NT2/D1 (cell line): ENCODE data around the gene PFDN5.
"Not testable (repeated sequence)": the region's sequence is repeated elsewhere in the genome, so short reads cannot be mapped to it uniquely, and the experiment has no call there.

ENCODE experiments used
- DNase-seq: peaks from one replicate; pipeline ENCODE4 v3.0.0-alpha.2; 2011; ENCODE audit warnings: low read depth, low spot score
- H3K27me3 ChIP-seq: 2 replicates; pipeline ENCODE4 v1.6.0; 2011; ENCODE audit warnings: mild to moderate bottlenecking; ENCODE audit not compliant: insufficient read length, insufficient read depth
- H3K36me3 ChIP-seq: 2 replicates; pipeline ENCODE4 v1.6.1; 2011; ENCODE audit warnings: mild to moderate bottlenecking, low read length, mixed read lengths; ENCODE audit not compliant: insufficient read depth, insufficient read length
- H3K4me1 ChIP-seq: 2 replicates; pipeline ENCODE4 v1.5.1; 2011; ENCODE audit not compliant: insufficient read depth, insufficient read length
- H3K4me3 ChIP-seq: 2 replicates; pipeline ENCODE4 v1.5.1; 2011; ENCODE audit warnings: low read depth; ENCODE audit not compliant: insufficient read length
- H3K9ac ChIP-seq: 2 replicates; pipeline ENCODE4 v1.6.0; 2011; ENCODE audit warnings: low read depth; ENCODE audit not compliant: insufficient read length
- H3K9me3 ChIP-seq: 2 replicates; pipeline ENCODE4 v1.5.1; 2011; ENCODE audit warnings: mild to moderate bottlenecking, low read length; ENCODE audit not compliant: insufficient read depth
- SUZ12 ChIP-seq: IDR thresholded peaks from 2 replicates; pipeline ENCODE4 v1.6.1; 2011; ENCODE audit not compliant: insufficient read length, insufficient read depth; ENCODE audit errors: extremely low read depth
- YY1 ChIP-seq: IDR thresholded peaks from 2 replicates; pipeline ENCODE4 v1.6.1; 2011; ENCODE audit not compliant: insufficient read length, insufficient read depth
- ZNF274 ChIP-seq: IDR thresholded peaks from 2 replicates; pipeline ENCODE4 v1.6.1; 2011; ENCODE audit warnings: mild to moderate bottlenecking, low read depth, low read length

The PFDN5 gene

GRCh38 chr12:53330671-53331070 lies 35.3 kb downstream of the PFDN5 start:
- no peaks in the 10 kb centered on the region for H3K36me3 ChIP-seq

GRCh38 chr12:53332339-53332738 lies 37.0 kb downstream of the PFDN5 start:
- H3K9ac ChIP-seq, H3K36me3 ChIP-seq, H3K9me3 ChIP-seq, DNase-seq, H3K4me3 ChIP-seq: not testable (repeated sequence)
- Histone ChIP-seq H3K4me1 (peaks cover 22% of the 10 kb centered on the region), H3K27me3 (peaks cover 17% of the 10 kb centered on the region)

More at GRCh38 chr12:53330671-53331070, 35.3 kb downstream of the PFDN5 start:
- DNase-seq, result no peak
- TF ChIP-seq ZNF274, result no peak
- H3K4me1 ChIP-seq, result peaks cover 14% of the 10 kb centered on the region
- peaks cover 29% of the 10 kb centered on the region for H3K27me3 ChIP-seq
- H3K9me3 ChIP-seq, result no peaks in the 10 kb centered on the region
- H3K4me3 ChIP-seq, result no peak overlapping the region
- no peak overlapping the region for H3K9ac ChIP-seq

GRCh38 chr12:53332744-53333143 lies 37.4 kb downstream of the PFDN5 start:
- TF ChIP-seq SUZ12 (no peak), ZNF274 (no peak), YY1 (no peak)
- DNase-seq, result no peak
- H3K9me3 ChIP-seq, result no peaks in the 10 kb centered on the region
- H3K9ac ChIP-seq, result no peak overlapping the region
- H3K27me3 ChIP-seq, result peaks cover 13% of the 10 kb centered on the region
- H3K4me3 ChIP-seq, result no peak overlapping the region
- H3K36me3 ChIP-seq, result no peaks in the 10 kb centered on the region
- H3K4me1 ChIP-seq, result peaks cover 25% of the 10 kb centered on the region

GRCh38 chr12:53333289-53333688 lies 37.9 kb downstream of the PFDN5 start:
- Histone ChIP-seq H3K4me1 (peaks cover 24% of the 10 kb centered on the region), H3K36me3 (no peaks in the 10 kb centered on the region), H3K27me3 (peaks cover 8% of the 10 kb centered on the region), H3K4me3 (no peak overlapping the region), H3K9me3 (no peaks in the 10 kb centered on the region), H3K9ac (no peak overlapping the region)
- no peak for TF ChIP-seq ZNF274
- TF ChIP-seq SUZ12, result no peak
- TF ChIP-seq YY1, result no peak
- DNase-seq, result no peak

- H3K27me3 ChIP-seq, result peaks cover 5% of the 10 kb centered on the region
These were observed 38.5 kb downstream of the PFDN5 start for GRCh38 chr12:53333845-53334244.

GRCh38 chr12:53334822-53335221 lies 39.5 kb downstream of the PFDN5 start:
- Histone ChIP-seq H3K36me3 (no peaks in the 10 kb centered on the region), H3K4me3 (no peak overlapping the region), H3K9me3 (no peaks in the 10 kb centered on the region), H3K9ac (peak overlapping the region; percentile 22), H3K27me3 (peaks cover 5% of the 10 kb centered on the region), H3K4me1 (peaks cover 23% of the 10 kb centered on the region)
- TF ChIP-seq ZNF274, result no peak
- TF ChIP-seq YY1, result no peak
- TF ChIP-seq SUZ12, result no peak
- no peak for DNase-seq

More at GRCh38 chr12:53333845-53334244, 38.5 kb downstream of the PFDN5 start:
- DNase-seq, result no peak
- H3K9ac ChIP-seq, result no peak overlapping the region
- no peaks in the 10 kb centered on the region for H3K9me3 ChIP-seq
- no peaks in the 10 kb centered on the region for H3K36me3 ChIP-seq
- TF ChIP-seq ZNF274 (no peak), YY1 (no peak), SUZ12 (no peak)
- peaks cover 25% of the 10 kb centered on the region for H3K4me1 ChIP-seq
- no peak overlapping the region for H3K4me3 ChIP-seq

- Histone ChIP-seq H3K4me3 (no peak within 1 kb of the TSS), H3K4me1 (peaks cover 23% of the 10 kb centered on the region), H3K36me3 (no peaks in the 10 kb centered on the region), H3K9me3 (no peaks in the 10 kb centered on the region), H3K27me3 (peaks cover 5% of the 10 kb centered on the region), H3K9ac (peak within 1 kb of the TSS; percentile 42)
- no peak for DNase-seq
- no peak for TF ChIP-seq SUZ12
- TF ChIP-seq ZNF274, result no peak
- no peak for TF ChIP-seq YY1
These were observed 40.9 kb downstream of the PFDN5 start, which contains the start of gene SP7 for GRCh38 chr12:53336181-53336681. Gene SP7 (minus strand): TSS chr12:53336354. CDS start chr12:53335646, 708 bp downstream.

- Histone ChIP-seq H3K4me3 (no peak overlapping the region), H3K4me1 (peaks cover 23% of the 10 kb centered on the region), H3K9ac (no peak overlapping the region), H3K27me3 (peaks cover 5% of the 10 kb centered on the region), H3K36me3 (no peaks in the 10 kb centered on the region), H3K9me3 (no peaks in the 10 kb centered on the region)
- TF ChIP-seq ZNF274, result no peak
- no peak for TF ChIP-seq SUZ12
- TF ChIP-seq YY1, result no peak
- no peak for DNase-seq
These were observed 42.7 kb downstream of the PFDN5 start for GRCh38 chr12:53338017-53338416.
